Stimulated activated CD4-positive, alpha-beta T cell treated with anti-CD3 and anti-CD28 coated beads, Interleukin-12 subunit alpha, Interleukin-12 subunit beta, amount 100 ng/mL, for 24 hours (primary cell): Measurements from ENCODE around the gene DMRTC2.
"Not testable (repeated sequence)": the region's sequence is repeated elsewhere in the genome, so short reads cannot be mapped to it uniquely, and the experiment has no call there.

Experiments used
- DNase-seq, 2 experiments: peaks; one replicate each; pipeline ENCODE4 v3.0.0-alpha.2; 2020; ENCODE audit warnings: low read depth in 2 of 2

Gene DMRTC2

GRCh38 chr19:41871573-41872383, 26.9 kb downstream of the DMRTC2 start:
- peak in 1 of 2 experiments; percentile 63 for DNase-seq

GRCh38 chr19:41872384-41872774, 27.5 kb downstream of the DMRTC2 start:
- no peak for DNase-seq

DNA sequence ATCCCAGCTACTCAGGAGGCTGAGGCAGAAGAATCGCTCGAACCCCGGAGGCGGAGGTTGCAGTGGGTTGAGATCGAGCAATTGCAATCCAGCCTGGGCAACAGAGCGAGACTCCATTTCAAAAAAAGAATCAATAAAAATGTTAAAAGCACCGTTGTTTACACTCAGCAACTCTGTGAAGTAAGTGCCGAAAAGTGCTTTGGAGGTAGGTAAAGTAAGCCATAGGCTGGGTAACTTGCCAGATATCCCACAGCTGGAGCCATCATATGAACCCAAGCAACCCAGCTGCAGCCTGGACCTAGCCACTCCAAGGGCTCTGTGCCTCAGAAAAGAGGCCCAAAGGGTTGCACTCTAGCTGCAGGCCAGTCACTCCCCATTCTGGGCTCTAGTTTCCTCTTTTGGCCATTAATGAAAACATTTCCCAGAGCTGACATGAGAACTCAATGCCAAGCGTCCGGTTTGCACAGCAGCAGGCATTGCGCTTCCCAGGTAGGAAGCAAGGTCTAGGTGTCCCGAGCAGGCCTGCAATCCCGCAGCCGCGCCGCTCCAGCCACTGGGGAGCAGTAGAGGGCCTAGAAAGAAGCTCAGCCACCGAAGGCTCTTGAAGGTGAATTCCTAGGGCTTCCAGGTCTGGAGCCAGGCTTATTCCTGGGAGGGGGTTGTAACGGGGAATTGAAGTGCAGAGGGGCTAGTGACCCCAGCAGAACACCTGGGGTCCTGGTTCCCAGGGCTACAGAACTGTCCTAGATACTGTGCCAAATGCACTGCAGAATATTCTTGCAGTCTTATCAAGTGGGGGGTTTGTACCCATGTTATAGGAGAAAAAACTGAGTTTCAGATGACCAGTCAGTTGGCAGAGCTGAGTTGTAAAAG, 28.2 kb downstream of the DMRTC2 start:
- no peak for DNase-seq

GRCh38 chr19:41875973-41876372, 31.1 kb downstream of the DMRTC2 start:
- not testable (repeated sequence) for DNase-seq

- DNase-seq = no peak
Observed at GRCh38 chr19:41876847-41877832, 32.3 kb downstream of the DMRTC2 start, which contains the start of gene CD79A. CD79A (plus strand) TSS chr19:41877279; CDS start chr19:41877305, 26 bp downstream.

- DNase-seq = no peak
Observed at GRCh38 chr19:41877916-41878905, 33.4 kb downstream of the DMRTC2 start.

DNA sequence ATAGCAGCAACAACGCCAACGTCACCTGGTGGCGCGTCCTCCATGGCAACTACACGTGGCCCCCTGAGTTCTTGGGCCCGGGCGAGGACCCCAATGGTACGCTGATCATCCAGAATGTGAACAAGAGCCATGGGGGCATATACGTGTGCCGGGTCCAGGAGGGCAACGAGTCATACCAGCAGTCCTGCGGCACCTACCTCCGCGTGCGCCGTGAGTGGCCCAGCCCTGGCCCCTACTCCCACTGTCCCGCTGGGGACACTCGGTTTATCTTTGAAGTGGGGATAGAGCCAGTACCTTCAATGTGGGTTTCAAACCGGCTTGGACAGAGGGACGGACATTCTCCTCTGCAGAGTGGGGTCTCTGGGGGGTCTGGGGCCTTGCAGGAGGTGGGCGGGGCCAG, 34.2 kb downstream of the DMRTC2 start:
- DNase-seq = no peak

GRCh38 chr19:41879670-41880328, 35.0 kb downstream of the DMRTC2 start:
- DNase-seq = no peak

- no peak for DNase-seq
Observed at GRCh38 chr19:41880329-41880708, 35.5 kb downstream of the DMRTC2 start.

DNA sequence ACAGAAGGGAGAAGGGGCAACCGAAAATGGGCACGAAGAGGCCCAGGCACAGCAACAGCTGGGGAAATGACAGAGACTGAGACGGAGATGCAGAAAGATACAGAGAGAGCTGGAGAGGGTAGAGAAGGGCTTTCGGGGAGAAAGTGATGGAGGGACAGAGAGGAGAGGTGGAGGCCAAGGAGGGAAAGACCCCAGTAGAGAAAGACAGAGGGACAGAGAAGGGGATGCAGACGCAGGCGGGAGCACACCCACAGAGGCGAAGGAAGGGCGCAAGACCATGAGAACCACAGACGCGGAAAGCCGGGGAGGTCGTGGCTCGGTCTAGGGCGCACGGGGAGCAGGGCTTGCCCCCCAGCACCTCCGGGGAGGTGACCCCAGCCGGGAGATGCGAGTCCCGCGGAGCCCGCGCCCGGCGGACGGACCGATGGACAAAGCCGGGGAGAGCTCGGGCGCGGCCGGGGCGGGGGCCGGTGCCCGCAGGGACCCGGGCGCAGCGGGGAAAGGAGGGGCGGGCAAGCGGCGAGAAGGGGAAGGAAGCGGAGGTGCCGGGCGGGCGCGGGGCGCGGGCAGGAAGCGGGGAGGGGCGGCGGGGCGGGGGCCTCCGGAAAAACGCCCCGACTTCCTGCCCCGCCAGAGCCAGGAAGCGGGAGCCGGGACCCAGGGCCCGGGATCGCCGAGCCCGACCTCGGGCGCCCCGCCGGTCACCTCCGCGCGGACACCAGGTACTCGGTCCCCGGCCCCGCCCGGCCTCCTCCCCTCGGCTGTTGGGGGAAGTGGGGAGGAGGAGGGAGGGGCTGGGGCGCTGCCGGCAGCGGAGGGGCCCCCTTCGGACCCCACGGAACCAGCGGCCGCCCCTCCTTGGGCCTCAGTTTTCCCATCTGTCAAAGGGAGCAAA, 38.0 kb downstream of the DMRTC2 start, which contains the start of gene ARHGEF1:
ARHGEF1 (plus strand) TSS at position 617 of the 895 bp plus-strand sequence. CDS start 4,899 bp downstream, outside the sequence.
- DNase-seq = no peak

- no peak for DNase-seq
Observed at GRCh38 chr19:41883463-41883820, 38.6 kb downstream of the DMRTC2 start.

DNA sequence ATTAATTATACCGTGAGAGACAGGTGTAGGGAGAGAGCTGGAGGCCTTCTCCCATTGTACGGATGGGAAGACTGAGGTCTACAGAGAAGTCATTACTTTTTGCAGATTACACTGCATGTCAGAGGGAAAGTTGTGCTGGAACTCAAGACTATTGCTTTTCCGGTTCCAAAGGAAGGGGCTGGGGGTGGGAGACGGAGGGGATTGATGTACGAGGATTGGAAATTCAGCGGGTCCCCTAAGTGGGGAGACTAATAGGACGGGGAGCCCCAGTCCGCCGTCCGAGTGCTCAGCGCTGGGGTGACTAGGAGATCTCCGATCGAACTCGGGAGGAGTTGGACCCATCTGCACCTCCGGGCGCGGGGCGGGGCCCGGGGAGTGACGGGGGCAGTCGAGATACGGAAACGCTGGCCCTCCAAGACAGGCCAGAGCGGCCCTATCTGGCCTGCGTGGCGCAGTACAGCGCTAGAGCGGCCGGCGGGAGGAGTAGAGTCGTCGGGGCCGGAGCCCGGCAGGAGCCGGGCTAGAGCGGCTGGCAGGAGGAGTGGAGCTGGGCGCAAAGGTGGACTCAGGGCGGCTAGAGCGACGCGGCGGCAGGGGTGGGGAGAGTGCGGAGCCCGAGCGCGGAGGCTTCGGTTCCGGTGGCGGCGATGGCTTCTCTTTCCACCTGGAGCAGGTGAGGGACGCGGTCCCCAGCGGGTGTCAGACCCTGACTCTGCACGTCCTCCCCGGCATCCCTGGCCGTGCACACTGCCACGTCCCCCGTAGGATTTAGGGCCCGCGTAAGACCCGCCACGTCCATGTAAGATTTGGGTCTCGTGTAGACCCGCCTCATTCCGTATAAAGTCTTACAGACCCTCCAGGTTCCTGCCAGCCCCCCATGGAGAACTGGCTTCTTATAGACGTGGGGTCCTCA, 39.2 kb downstream of the DMRTC2 start:
- peak; percentile 81 to 88 for DNase-seq

DNA sequence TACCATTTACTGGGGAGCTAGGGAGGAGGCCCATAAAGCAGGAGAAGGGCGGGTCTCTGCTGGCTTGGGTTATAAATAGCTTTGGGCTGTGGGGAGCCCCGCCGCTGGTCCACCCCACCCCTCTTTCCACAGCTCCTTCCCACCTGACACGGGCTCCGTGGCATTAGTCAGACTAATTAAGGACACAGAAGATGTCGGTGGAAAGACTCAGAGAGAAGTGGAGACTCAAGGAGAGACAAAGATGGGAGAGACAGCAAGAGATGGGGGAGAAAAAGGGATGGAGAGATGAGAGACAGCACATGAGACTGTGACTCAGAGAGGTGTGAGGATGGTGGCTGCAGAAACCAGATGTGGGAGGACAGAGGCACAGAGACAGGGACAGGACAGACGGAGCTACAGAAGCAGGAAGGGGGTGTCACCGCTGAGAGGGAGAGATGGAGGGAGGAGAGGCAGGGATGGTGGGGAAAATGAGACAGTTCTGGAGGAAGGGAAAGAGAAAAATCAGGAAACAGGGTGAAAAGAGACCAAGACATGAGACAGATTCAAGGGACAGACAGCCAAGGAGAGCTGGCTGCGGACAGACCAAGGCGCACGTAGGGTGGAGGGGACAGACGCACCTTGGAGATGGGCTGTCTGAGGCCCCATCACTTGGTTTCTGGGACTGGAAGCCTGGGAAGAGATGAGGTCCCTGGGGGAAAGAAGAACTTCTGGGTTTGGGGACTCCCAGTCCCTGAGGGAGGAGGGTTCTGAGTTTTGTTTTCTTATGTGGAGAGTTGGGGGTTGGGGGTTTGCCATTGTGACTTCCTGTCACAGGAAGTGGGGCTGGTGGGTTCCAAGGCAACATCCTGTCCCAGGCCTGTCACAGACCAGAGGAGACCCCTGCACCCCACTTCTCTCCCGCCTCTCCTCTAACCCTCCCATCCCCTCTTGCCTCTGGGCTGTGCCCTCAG, 42.2 kb downstream of the DMRTC2 start:
- DNase-seq = no peak

- DNase-seq = peak; percentile 77 to 84
Observed at GRCh38 chr19:41887711-41888382, 43.0 kb downstream of the DMRTC2 start.

GRCh38 chr19:41888926-41889325, 44.1 kb downstream of the DMRTC2 start:
- DNase-seq = no peak

GRCh38 chr19:41889896-41890295, 45.1 kb downstream of the DMRTC2 start:
- DNase-seq = no peak
